ENCODE results near the gene CCKAR.

GRCh38 chr4:26447378-26447777, 42.9 kb downstream of the CCKAR start:
- no peak for TF ChIP-seq TCF12 (IDR thresholded peaks at IDR 0.05; ENCODE audit: low read depth, low read length)
- no peak for TF ChIP-seq ASH2L (IDR thresholded peaks at IDR 0.05; ENCODE audit: low read length)
- TF ChIP-seq TBP (IDR thresholded peaks at IDR 0.05; ENCODE audit: low read depth, low read length) = no peak
- TF ChIP-seq CTCF (IDR thresholded peaks at IDR 0.05; ENCODE audit: control extremely low read depth in 1 of 3, insufficient read depth in 1 of 3, low read depth in 1 of 3, low read length in 3 of 3) = no peak
- no peak for TF ChIP-seq POLR2A (IDR thresholded peaks at IDR 0.05; ENCODE audit: control extremely low read depth in 1 of 2, low read depth in 2 of 2, low read length in 2 of 2)
- no peak for TF ChIP-seq KDM5A (IDR thresholded peaks at IDR 0.05; ENCODE audit: low read length)
- no peak for TF ChIP-seq FOSL1 (IDR thresholded peaks at IDR 0.05; ENCODE audit: insufficient read depth, low read depth, low read length)
- no peak for TF ChIP-seq NANOG (IDR thresholded peaks at IDR 0.05; ENCODE audit: insufficient read depth, low read depth, low read length, poor library complexity, severe bottlenecking)
